Skeletal muscle satellite cell (primary cell): ENCODE results near the gene TMEM126A.

Experiments
- H3K27me3 ChIP-seq: 2 replicates; pipeline ENCODE4 v1.7.0; 2013; ENCODE audit warnings: low read length; ENCODE audit not compliant: control insufficient read depth, insufficient read depth
- H3K36me3 ChIP-seq: 2 replicates; pipeline ENCODE4 v1.7.0; 2013; ENCODE audit warnings: mild to moderate bottlenecking, control low read depth, low read length; ENCODE audit not compliant: insufficient read depth
- H3K4me1 ChIP-seq: 2 replicates; pipeline ENCODE4 v1.7.0; 2013; ENCODE audit warnings: low read length; ENCODE audit not compliant: control insufficient read depth, insufficient read depth
- H3K4me2 ChIP-seq: 2 replicates; pipeline ENCODE4 v1.7.0; 2013; ENCODE audit warnings: mild to moderate bottlenecking, low read length
- H3K4me3 ChIP-seq: 2 replicates; pipeline ENCODE4 v1.7.0; 2013; ENCODE audit warnings: low read length
- H3K9ac ChIP-seq: 2 replicates; pipeline ENCODE4 v1.7.0; 2013; ENCODE audit warnings: mild to moderate bottlenecking, low read depth, low read length, moderate library complexity
- H3K9me3 ChIP-seq: replicated peaks from 2 replicates; pipeline ENCODE4 v1.7.0; 2013; ENCODE audit warnings: mild to moderate bottlenecking, control low read depth, low read length

The TMEM126A gene

GRCh38 chr11:85704967-85705366, 57.2 kb downstream of the TMEM126A start:
- Histone ChIP-seq H3K27me3 (no peaks in the 10 kb centered on the region), H3K9ac (no peak overlapping the region), H3K36me3 (no peaks in the 10 kb centered on the region), H3K9me3 (no peaks in the 10 kb centered on the region), H3K4me3 (no peak overlapping the region), H3K4me2 (no peak overlapping the region), H3K4me1 (peaks cover 12% of the 10 kb centered on the region)

- no peak overlapping the region for H3K9ac ChIP-seq
- H3K4me1 ChIP-seq: peaks cover 12% of the 10 kb centered on the region
- H3K4me2 ChIP-seq: no peak overlapping the region
- no peak overlapping the region for H3K4me3 ChIP-seq
- no peaks in the 10 kb centered on the region for H3K36me3 ChIP-seq
- no peaks in the 10 kb centered on the region for H3K9me3 ChIP-seq
- no peaks in the 10 kb centered on the region for H3K27me3 ChIP-seq
Measured at GRCh38 chr11:85705800-85706199, 58.0 kb downstream of the TMEM126A start.
